BLaER1 treated with 17β-estradiol and CSF1 and Interleukin-3, amounts not matched to agents 10 nM and 100 nM (cell line): ENCODE measurements around the gene HDAC9.

Experiments
- H3K27ac ChIP-seq, 11 experiments: shearing (Covaris generic); formaldehyde crosslinking; 2 replicates each; pipeline ENCODE4 v1.8.1; 2022
- H3K27me3 ChIP-seq, 11 experiments: shearing (Covaris generic); formaldehyde crosslinking; 2 replicates each; pipeline ENCODE4 v1.8.1; 2022
- H3K36me3 ChIP-seq, 11 experiments: shearing (Covaris generic); formaldehyde crosslinking; 2 replicates each; pipeline ENCODE4 v1.8.1; 2022
- H3K4me1 ChIP-seq, 10 experiments: shearing (Covaris generic); formaldehyde crosslinking; 2 replicates each; pipeline ENCODE4 v1.8.1; 2022
- H3K4me2 ChIP-seq, 11 experiments: shearing (Covaris generic); formaldehyde crosslinking; 2 replicates each; pipeline ENCODE4 v1.8.1; 2022
- H3K4me3 ChIP-seq, 10 experiments: shearing (Covaris generic); formaldehyde crosslinking; 2 replicates each; pipeline ENCODE4 v1.8.1; 2022
- H3K9ac ChIP-seq, 11 experiments: shearing (Covaris generic); formaldehyde crosslinking; 2 replicates each; pipeline ENCODE4 v1.8.1; 2022
- H3K9me3 ChIP-seq, 11 experiments: shearing (Covaris generic); formaldehyde crosslinking; replicated peaks in 1 of 11; 2 replicates each; pipeline ENCODE4 v1.8.1; 2022
- H4K20me1 ChIP-seq, 11 experiments: shearing (Covaris generic); formaldehyde crosslinking; 2 replicates each; pipeline ENCODE4 v1.8.1; 2022
- Cebpa-rat ChIP-seq, 11 experiments: shearing (Covaris generic); IDR thresholded peaks; 2 replicates each; pipeline ENCODE4 v1.8.1; 2022

Gene HDAC9

GRCh38 chr7:18780266-18780665, 284.7 kb downstream of the HDAC9 start:
- H3K36me3 ChIP-seq, result no peaks in the 10 kb centered on the region
- H3K9ac ChIP-seq, result no peak overlapping the region
- no peaks in the 10 kb centered on the region for H3K9me3 ChIP-seq

DNA sequence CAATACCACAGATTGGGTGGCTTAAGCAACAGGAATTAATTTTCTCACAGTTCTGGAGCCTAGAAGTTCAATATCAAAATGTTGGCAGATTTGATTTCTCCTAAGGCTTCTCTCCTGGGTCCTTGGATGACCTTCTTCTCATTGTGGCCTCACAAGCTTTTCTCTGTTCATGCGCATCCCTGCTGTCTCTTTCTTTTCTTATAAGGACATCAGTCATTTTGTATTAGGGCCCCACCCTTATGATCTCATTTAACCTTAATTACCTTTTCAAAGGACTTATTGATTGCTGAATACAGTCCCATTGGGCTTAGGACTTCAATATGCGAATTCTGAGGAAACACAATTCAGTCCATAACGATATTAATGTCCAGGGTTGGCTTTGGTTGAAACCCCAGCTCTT, 285.4 kb downstream of the HDAC9 start:
- no peaks in the 10 kb centered on the region for H4K20me1 ChIP-seq
- no peak for TF ChIP-seq Cebpa-rat (IDR thresholded peaks at IDR 0.05)
- no peak overlapping the region for H3K9ac ChIP-seq
- H3K9me3 ChIP-seq, result 0 out of 22 replicates have a peak, but pooled peaks cover 0 to under 1% (median 0%) of the 10 kb centered on the region in 11 experiments
- H3K4me2 ChIP-seq, result no peak overlapping the region
- H3K27me3 ChIP-seq, result no peaks in the 10 kb centered on the region
- no peak overlapping the region for H3K4me3 ChIP-seq
- H3K4me1 ChIP-seq, result no peaks in the 10 kb centered on the region
- no peak overlapping the region for H3K27ac ChIP-seq
- H3K36me3 ChIP-seq, result no peaks in the 10 kb centered on the region

More at GRCh38 chr7:18780266-18780665, 284.7 kb downstream of the HDAC9 start:
- Histone ChIP-seq H3K4me3 (no peak overlapping the region), H4K20me1 (no peaks in the 10 kb centered on the region), H3K27me3 (no peaks in the 10 kb centered on the region), H3K4me1 (no peaks in the 10 kb centered on the region), H3K4me2 (no peak overlapping the region), H3K27ac (no peak overlapping the region)
- no peak for TF ChIP-seq Cebpa-rat (IDR thresholded peaks at IDR 0.05)

- H3K27me3 ChIP-seq, result no peaks in the 10 kb centered on the region
- TF ChIP-seq Cebpa-rat (IDR thresholded peaks at IDR 0.05), result no peak
- H3K4me2 ChIP-seq, result no peak overlapping the region
- H4K20me1 ChIP-seq, result no peaks in the 10 kb centered on the region
- no peak overlapping the region for H3K9ac ChIP-seq
- H3K9me3 ChIP-seq, result peaks cover 0 to 15% (median 6%) of the 10 kb centered on the region in 11 experiments; a peak in 7 of 22 replicates
- H3K27ac ChIP-seq, result no peak overlapping the region
- H3K36me3 ChIP-seq, result 0 out of 22 replicates have a peak, but pooled peaks cover 0 to 5% (median 0%) of the 10 kb centered on the region in 11 experiments
- H3K4me3 ChIP-seq, result no peak overlapping the region
- no peaks in the 10 kb centered on the region for H3K4me1 ChIP-seq
Observed at GRCh38 chr7:18786196-18786727, 290.7 kb downstream of the HDAC9 start.

GRCh38 chr7:18786796-18787195, 291.2 kb downstream of the HDAC9 start:
- Histone ChIP-seq H3K4me2 (no peak overlapping the region), H3K4me1 (no peaks in the 10 kb centered on the region), H4K20me1 (no peaks in the 10 kb centered on the region), H3K27ac (no peak overlapping the region), H3K36me3 (0 out of 22 replicates have a peak, but pooled peaks cover 0 to 5% (median 0%) of the 10 kb centered on the region in 11 experiments), H3K9me3 (peaks cover 0 to 15% (median 6%) of the 10 kb centered on the region in 11 experiments; a peak in 7 of 22 replicates), H3K4me3 (no peak overlapping the region), H3K27me3 (no peaks in the 10 kb centered on the region), H3K9ac (no peak overlapping the region)
- no peak for TF ChIP-seq Cebpa-rat (IDR thresholded peaks at IDR 0.05)

- Histone ChIP-seq H3K36me3 (0 out of 22 replicates have a peak, but pooled peaks cover 0 to 5% (median 0%) of the 10 kb centered on the region in 11 experiments), H3K4me2 (no peak overlapping the region), H3K27me3 (no peaks in the 10 kb centered on the region), H3K27ac (no peak overlapping the region), H3K9me3 (peaks cover 0 to 15% (median 6%) of the 10 kb centered on the region in 11 experiments; a peak in 7 of 22 replicates), H3K9ac (no peak overlapping the region), H4K20me1 (no peaks in the 10 kb centered on the region), H3K4me1 (no peaks in the 10 kb centered on the region), H3K4me3 (no peak overlapping the region)
- no peak for TF ChIP-seq Cebpa-rat (IDR thresholded peaks at IDR 0.05)
Observed at GRCh38 chr7:18788026-18788425, 292.5 kb downstream of the HDAC9 start.

DNA sequence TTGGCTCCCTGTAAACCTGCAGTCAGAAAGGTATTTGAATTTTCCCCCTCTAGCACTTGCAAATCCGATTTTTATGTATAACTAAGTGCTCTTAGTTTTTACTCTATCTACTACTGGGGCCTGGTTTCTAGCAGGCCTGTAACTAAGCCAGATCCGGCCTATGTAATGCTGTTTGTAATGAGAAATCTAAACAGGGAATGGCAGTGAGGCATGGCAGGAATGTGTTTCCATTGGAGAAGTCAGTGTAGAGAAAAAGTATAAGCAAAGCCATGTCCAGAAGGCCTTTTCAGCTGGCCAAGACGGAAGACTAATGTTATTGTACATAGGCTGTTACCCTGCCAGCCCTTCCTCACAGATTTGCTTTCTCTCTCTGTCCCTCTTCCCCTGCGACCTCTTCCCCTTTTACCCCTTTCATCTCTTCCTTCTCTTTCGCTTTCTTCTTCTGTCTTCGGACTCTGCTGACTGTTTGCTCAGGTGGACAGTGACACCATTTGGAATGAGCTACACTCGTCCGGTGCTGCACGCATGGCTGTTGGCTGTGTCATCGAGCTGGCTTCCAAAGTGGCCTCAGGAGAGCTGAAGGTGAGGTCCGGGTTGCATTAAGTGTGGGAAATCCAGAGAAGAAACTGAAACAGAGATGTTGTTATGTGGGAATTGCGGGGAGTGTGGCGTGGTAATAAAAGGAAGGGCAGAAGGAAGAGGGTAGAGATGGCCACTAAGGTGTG, 297.5 kb downstream of the HDAC9 start:
- Histone ChIP-seq H3K4me2 (no peak overlapping the region), H3K27ac (no peak overlapping the region), H4K20me1 (no peaks in the 10 kb centered on the region), H3K36me3 (0 out of 22 replicates have a peak, but pooled peaks cover 0 to 3% (median 0%) of the 10 kb centered on the region in 11 experiments), H3K9ac (no peak overlapping the region), H3K4me3 (no peak overlapping the region), H3K27me3 (no peaks in the 10 kb centered on the region), H3K9me3 (peaks cover 0 to 3% (median 0%) of the 10 kb centered on the region in 11 experiments; a peak in 2 of 22 replicates), H3K4me1 (no peaks in the 10 kb centered on the region)
- no peak for TF ChIP-seq Cebpa-rat (IDR thresholded peaks at IDR 0.05)

DNA sequence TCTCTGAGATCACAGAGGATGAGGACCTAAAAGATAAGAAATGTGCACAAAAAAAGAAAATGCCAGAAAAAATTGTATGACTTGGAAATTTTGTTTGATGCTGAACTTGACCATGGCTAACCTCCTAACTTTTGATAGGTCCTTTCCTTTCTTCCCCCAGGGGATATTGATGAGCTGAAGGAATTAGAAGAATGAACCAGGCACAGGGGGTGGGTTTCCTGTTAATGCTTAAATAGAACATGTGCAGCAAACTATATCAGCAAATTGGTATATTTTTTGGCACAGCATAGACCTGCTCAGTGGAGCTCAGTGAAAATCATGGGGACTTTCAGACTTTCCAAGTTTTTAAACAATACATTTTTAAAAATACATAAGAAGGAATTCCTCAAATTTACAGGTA, 300.7 kb downstream of the HDAC9 start:
- Histone ChIP-seq H4K20me1 (no peaks in the 10 kb centered on the region), H3K27ac (no peak overlapping the region), H3K36me3 (no peaks in the 10 kb centered on the region), H3K4me2 (no peak overlapping the region), H3K4me3 (no peak overlapping the region), H3K9me3 (no peaks in the 10 kb centered on the region), H3K9ac (no peak overlapping the region), H3K27me3 (no peaks in the 10 kb centered on the region), H3K4me1 (no peaks in the 10 kb centered on the region)
- no peak for TF ChIP-seq Cebpa-rat (IDR thresholded peaks at IDR 0.05)

DNA sequence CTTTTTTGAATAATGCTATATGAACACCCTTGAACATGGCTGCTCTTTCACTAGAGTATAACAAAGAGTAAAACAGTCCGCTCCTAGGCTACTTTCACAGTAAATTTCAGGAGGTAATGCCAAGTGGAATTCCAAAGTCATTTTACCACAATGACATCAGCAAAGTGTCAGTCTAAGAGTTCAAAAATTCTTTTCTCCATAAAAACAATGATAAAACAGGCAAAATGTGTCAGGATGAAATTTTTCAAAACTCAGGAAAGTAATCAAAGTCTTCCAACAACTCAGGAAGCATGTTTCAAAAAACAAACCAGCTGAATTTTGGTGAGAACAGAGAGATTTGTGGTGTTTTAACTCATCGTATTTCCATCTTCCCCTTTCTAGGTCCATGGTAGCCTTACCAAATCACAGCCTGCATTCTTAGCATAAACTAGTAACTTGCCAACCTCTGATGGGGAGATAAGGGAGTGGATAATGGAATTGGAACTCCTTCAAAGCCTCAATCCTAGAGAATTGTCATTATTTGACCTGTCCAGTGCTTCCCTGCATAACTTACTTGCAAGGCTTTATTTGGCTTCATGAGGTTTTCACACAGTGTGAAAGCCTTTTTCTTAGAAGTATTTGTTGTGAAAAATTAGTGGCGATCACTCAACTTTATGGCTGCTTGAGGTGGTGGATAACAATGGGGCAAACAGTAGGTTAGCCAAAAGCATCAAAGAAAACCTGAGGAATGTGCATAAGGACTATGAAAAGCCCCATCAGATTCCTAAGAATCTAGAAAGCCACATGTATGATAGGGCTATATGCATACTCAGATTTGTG, 302.7 kb downstream of the HDAC9 start:
- no peak for TF ChIP-seq Cebpa-rat (IDR thresholded peaks at IDR 0.05)
- H4K20me1 ChIP-seq, result no peaks in the 10 kb centered on the region
- H3K27me3 ChIP-seq, result no peaks in the 10 kb centered on the region
- H3K27ac ChIP-seq, result no peak overlapping the region
- no peaks in the 10 kb centered on the region for H3K36me3 ChIP-seq
- H3K9me3 ChIP-seq, result no peaks in the 10 kb centered on the region
- no peak overlapping the region for H3K4me3 ChIP-seq
- no peaks in the 10 kb centered on the region for H3K4me1 ChIP-seq
- no peak overlapping the region for H3K9ac ChIP-seq
- no peak overlapping the region for H3K4me2 ChIP-seq

DNA sequence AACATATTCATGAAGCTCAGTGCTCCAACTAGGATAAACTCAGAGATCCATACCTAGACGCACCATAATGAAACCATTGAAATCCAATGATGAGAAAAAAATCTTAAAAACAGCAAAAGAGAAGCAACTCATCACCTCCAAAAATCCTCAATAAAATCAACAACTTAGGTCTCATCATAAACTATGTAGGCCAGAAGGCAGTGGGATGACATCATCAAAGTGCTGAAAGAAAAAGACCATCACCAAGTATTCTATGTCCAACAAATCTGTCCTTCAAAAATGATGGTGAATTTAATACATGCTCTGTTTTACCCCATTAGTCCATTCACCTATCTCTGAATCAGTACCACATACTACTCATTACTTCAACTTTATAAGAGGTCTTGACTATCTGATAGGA, 304.4 kb downstream of the HDAC9 start:
- Histone ChIP-seq H3K4me3 (no peak overlapping the region), H3K27ac (no peak overlapping the region)

More for the DNA sequence above, 304.4 kb downstream of the HDAC9 start:
- Histone ChIP-seq H3K9me3 (no peaks in the 10 kb centered on the region), H4K20me1 (no peaks in the 10 kb centered on the region), H3K9ac (no peak overlapping the region), H3K4me1 (no peaks in the 10 kb centered on the region), H3K27me3 (no peaks in the 10 kb centered on the region), H3K36me3 (no peaks in the 10 kb centered on the region), H3K4me2 (no peak overlapping the region)
- TF ChIP-seq Cebpa-rat (IDR thresholded peaks at IDR 0.05), result no peak
